HG03095 (cell line): ENCODE measurements around the gene USP31.

Experiments
- ATAC-seq: cut with Tn5 transposase; IDR thresholded peaks from one replicate; pipeline ENCODE4 v1.9.1; 2021; ENCODE audit warnings: moderate library complexity; ENCODE audit not compliant: unreplicated experiment

The USP31 gene

GRCh38 chr16:23149267-23149992, at the start of gene USP31:
TSS of gene USP31 (minus strand) at chr16:23149452. CDS start at chr16:23149270, 182 bp downstream.
- ATAC-seq, result peak; percentile 95

GRCh38 chr16:23196539-23196938, 47.3 kb upstream of the USP31 start:
- no peak for ATAC-seq

GRCh38 chr16:23195366-23195978, 46.2 kb upstream of the USP31 start:
- ATAC-seq, result no peak

GRCh38 chr16:23194497-23195221, 45.4 kb upstream of the USP31 start:
- ATAC-seq, result no peak

GRCh38 chr16:23188911-23189310, 39.7 kb upstream of the USP31 start:
- ATAC-seq, result no peak

- ATAC-seq, result no peak
These were observed 38.1 kb upstream of the USP31 start for GRCh38 chr16:23187341-23187740.

GRCh38 chr16:23186171-23186570, 36.9 kb upstream of the USP31 start:
- ATAC-seq, result no peak

- ATAC-seq, result no peak
These were observed 36.4 kb upstream of the USP31 start for GRCh38 chr16:23185656-23186055.

GRCh38 chr16:23183543-23183862, 34.3 kb upstream of the USP31 start:
- no peak for ATAC-seq

GRCh38 chr16:23182679-23183542, 33.7 kb upstream of the USP31 start, which contains the start of gene SCNN1G:
TSS of gene SCNN1G (plus strand) at chr16:23182745. CDS start at chr16:23186272, 3,527 bp downstream.
- ATAC-seq, result no peak

- ATAC-seq, result peak; percentile 82
These were observed 33.0 kb upstream of the USP31 start for GRCh38 chr16:23182206-23182678.

GRCh38 chr16:23181506-23181905, 32.3 kb upstream of the USP31 start:
- no peak for ATAC-seq

GRCh38 chr16:23175651-23176050, 26.4 kb upstream of the USP31 start:
- ATAC-seq, result no peak

- ATAC-seq, result no peak
These were observed 25.4 kb upstream of the USP31 start for GRCh38 chr16:23174622-23175021.

GRCh38 chr16:23172994-23173393, 23.7 kb upstream of the USP31 start:
- no peak for ATAC-seq

- no peak for ATAC-seq
These were observed 23.3 kb upstream of the USP31 start for GRCh38 chr16:23172583-23172982.

GRCh38 chr16:23164736-23165135, 15.5 kb upstream of the USP31 start:
- no peak for ATAC-seq

- no peak for ATAC-seq
These were observed 14.7 kb upstream of the USP31 start for GRCh38 chr16:23163921-23164320.

GRCh38 chr16:23160574-23160973, 11.3 kb upstream of the USP31 start:
- ATAC-seq, result no peak

- no peak for ATAC-seq
These were observed 10.8 kb upstream of the USP31 start for GRCh38 chr16:23160082-23160481.

- ATAC-seq, result no peak
These were observed 8.9 kb upstream of the USP31 start for GRCh38 chr16:23158114-23158513.
